Activated CD8-positive, alpha-beta memory T cell treated with anti-CD3 and anti-CD28 coated beads for 36 hours (primary cell): ENCODE measurements around the gene PCNX2. TPM values are rescaled to one million over a fixed set of nuclear protein-coding genes. Genes with fewer than 3 reads are reported as not detected.

Experiments
- CTCF ChIA-PET: fragments of 350-600 bp; sonication (Branson Sonifier 250); formaldehyde crosslinking; loops from one replicate; lab custom pipeline; 2021; ENCODE audit warnings: antibody characterized with exemption; lab: Charles Lee
- POLR2A ChIA-PET: fragments of 350-600 bp; sonication (Branson Sonifier 250); formaldehyde crosslinking; loops from one replicate; lab custom pipeline; 2021; ENCODE audit warnings: antibody characterized with exemption; lab: Charles Lee
- total RNA-seq, 2 experiments: library from RNA; stranded (reverse); gene quantifications; one replicate each; pipeline ENCODE4 v1.2.3, GENCODE V29; 2021

PCNX2 gene
- total RNA-seq, 2 experiments from 2014 or later: 18.7 to 20.2 TPM

DNA sequence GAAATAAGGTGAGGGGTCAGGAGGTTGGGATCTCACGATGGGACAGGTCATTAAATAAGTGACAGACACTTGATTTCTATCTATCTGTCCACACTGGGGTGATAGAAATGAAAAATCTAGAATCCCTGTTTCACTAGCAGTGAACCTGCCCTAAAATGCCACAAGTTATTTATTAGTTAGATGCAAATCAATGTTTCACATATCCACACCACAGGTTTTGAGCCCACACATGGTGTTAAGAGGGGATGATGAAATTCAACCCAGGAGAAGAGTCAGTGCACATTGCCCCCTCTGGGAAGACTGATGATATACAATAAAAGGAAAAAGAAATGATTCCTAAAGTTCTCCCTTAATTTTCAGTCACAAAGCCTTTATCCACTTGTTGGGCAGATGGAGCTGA, 355.3 kb downstream of the PCNX2 start:
- ChIA-PET CTCF (no interaction called here), POLR2A (no interaction called here)

GRCh38 chr1:232939748-232940147, 355.8 kb downstream of the PCNX2 start:
- ChIA-PET CTCF (no interaction called here), POLR2A (no interaction called here)

DNA sequence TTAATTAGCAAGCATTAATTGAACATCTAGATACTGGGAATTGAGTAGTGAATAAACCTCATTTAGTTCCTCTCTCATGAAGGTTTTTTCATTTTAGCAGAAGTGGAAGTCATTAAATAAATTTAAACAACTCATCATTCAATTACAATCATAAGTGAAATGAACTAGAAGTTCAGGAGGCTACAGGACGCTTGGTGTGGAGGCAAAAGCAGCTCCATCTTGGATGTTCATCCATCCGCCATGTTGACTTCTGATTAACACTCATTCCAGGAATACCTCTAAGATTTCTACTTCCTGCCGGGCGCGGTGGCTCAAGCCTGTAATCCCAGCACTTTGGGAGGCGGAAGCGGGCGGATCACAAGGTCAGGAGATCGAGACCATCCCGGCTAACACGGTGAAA, 356.6 kb downstream of the PCNX2 start:
- CTCF ChIA-PET: no interaction called here
- POLR2A ChIA-PET: no interaction called here

- POLR2A ChIA-PET: no interaction called here
- CTCF ChIA-PET: interaction anchor here (0.6 to 1.0 kb wide), 2 partner anchors 9 to 49 kb away, joined by 3 read pairs; no protein-coding TSS in a partner anchor
Observed at GRCh38 chr1:232937741-232938375, 357.7 kb downstream of the PCNX2 start.

- ChIA-PET POLR2A (no interaction called here), CTCF (no interaction called here)
Observed at GRCh38 chr1:232936941-232937340, 358.6 kb downstream of the PCNX2 start.

Other genes with a start within 250 kb of the PCNX2 start
- 1 to 10 TPM; 5.0 TPM for gene MAP3K21, start 32.0 kb upstream of the PCNX2 start, total RNA-seq